Kidney (tissue), 14 donors: ENCODE data around the gene TENT4A. TPM values are rescaled to one million over a fixed set of nuclear protein-coding genes. Genes with fewer than 3 reads are reported as not detected.

Experiments used
- DNase-seq, 5 donors: peaks; one replicate each; pipeline ENCODE4 v3.0.0-alpha.2; 2013 to 2020
- FAIRE-seq: peaks from 2 replicates; lab custom pipeline; 2012; peaks lifted over from hg19 to GRCh38; lab: Jason Lieb, UNC
- H3K27ac ChIP-seq, 2 donors: one replicate each; pipeline ENCODE4 v1.7.0; 2013; ENCODE audit warnings: low read depth in 2 of 2, low read length in 2 of 2, inconsistent platforms in 1 of 2
- H3K27me3 ChIP-seq: one replicate; pipeline ENCODE4 v1.7.1; 2013; ENCODE audit warnings: low read length, inconsistent platforms; ENCODE audit not compliant: control insufficient read depth, insufficient read depth
- H3K36me3 ChIP-seq, 3 donors: one replicate each; pipeline versions ENCODE4 v1.7.0 to v1.7.1; 2013; ENCODE audit warnings: low read length in 3 of 3, control low read depth in 1 of 3, inconsistent platforms in 1 of 3; ENCODE audit not compliant: insufficient read depth in 3 of 3, control insufficient read depth in 2 of 3
- H3K4me1 ChIP-seq, 3 donors: one replicate each; pipeline versions ENCODE4 v1.7.0 to v1.7.1; 2013; ENCODE audit warnings: low read length in 3 of 3, inconsistent platforms in 1 of 3, low read depth in 1 of 3; ENCODE audit not compliant: control insufficient read depth in 2 of 3, insufficient read depth in 2 of 3
- H3K4me3 ChIP-seq, 3 donors: one replicate each; pipeline versions ENCODE4 v1.7.0 to v1.8.1; 2013; ENCODE audit warnings: low read length in 3 of 3, control low read depth in 1 of 3, inconsistent platforms in 1 of 3
- H3K9ac ChIP-seq, 3 donors: one replicate each; pipeline versions ENCODE4 v1.7.0 to v1.7.1; 2013; ENCODE audit warnings: low read length in 3 of 3, control low read depth in 1 of 3, inconsistent platforms in 1 of 3
- H3K9me3 ChIP-seq, 3 donors: one replicate each; pipeline versions ENCODE4 v1.7.0 to v1.7.1; 2013; ENCODE audit warnings: low read length in 3 of 3, control low read depth in 1 of 3, inconsistent platforms in 1 of 3; ENCODE audit not compliant: control insufficient read depth in 2 of 3, insufficient read depth in 1 of 3
- CTCF ChIP-seq: IDR thresholded peaks from 3 replicates; pipeline ENCODE4 v1.5.1; 2012; ENCODE audit warnings: mild to moderate bottlenecking, moderate library complexity, borderline replicate concordance; ENCODE audit not compliant: insufficient read depth; ENCODE audit errors: extremely low read depth
- intact Hi-C: fragments of 100-400 bp; cut with DNase I; formaldehyde crosslinking; loops from one replicate; pipeline ENCODE4 v1.11.1; 2022
- polyA plus RNA-seq: library from polyadenylated mRNA; stranded (reverse); fragments of 350-450 nt; fragmentation: Illumina TruSeq; extraction: RNeasy Lipid Tissue Mini Kit (QIAGEN cat#74804); gene quantifications from one replicate; pipeline ENCODE4 v1.2.3, GENCODE V29; 2014; ENCODE audit warnings: low read depth, low replicate concordance; ENCODE audit not compliant: insufficient read depth
- total RNA-seq: library from RNA; stranded (reverse); fragmentation: NEBNext Ultra II Directional; extraction: Animal tissue kit (Norgen Biotek cat#: 25700); gene quantifications from one replicate; pipeline ENCODE4 v1.2.1, GENCODE V29; 2021
- donor health status: control.
- donor health status: control.
- donor health status: control.
- donor health status: control.
- donor health status: control.
- donor health status: DM: yes; HTN: yes; CAD: no.
- donor health status: Normal renal cell carcinoma (clear cell type).

TENT4A gene
- total and polyA plus RNA-seq, 2 donors from 2014 or later: 4.8 to 22.8 TPM

GRCh38 chr5:6757414-6757969, 44.3 kb downstream of the TENT4A start:
- TF ChIP-seq CTCF: no peak
- Histone ChIP-seq H3K4me1 (peaks cover 0 to 6% (median 0%) of the 10 kb centered on the region in 3 donors), H3K27ac (no peak overlapping the region), H3K27me3 (no peaks in the 10 kb centered on the region), H3K36me3 (peaks cover 0 to 47% (median 30%) of the 10 kb centered on the region in 3 donors), H3K9me3 (no peaks in the 10 kb centered on the region), H3K9ac (no peak overlapping the region), H3K4me3 (no peak overlapping the region)
- FAIRE-seq: no peak
- DNase-seq: no peak
- intact Hi-C loops: no loop called here

- H3K27ac ChIP-seq: no peak overlapping the region
- no peak overlapping the region for H3K4me3 ChIP-seq
- FAIRE-seq: no peak
- H3K4me1 ChIP-seq: peaks cover 0 to 6% (median 0%) of the 10 kb centered on the region in 3 donors
- intact Hi-C loops: no loop called here
- H3K9me3 ChIP-seq: no peaks in the 10 kb centered on the region
- H3K27me3 ChIP-seq: no peaks in the 10 kb centered on the region
- DNase-seq: peak in 1 of 5 donors; percentile 59
- peaks cover 0 to 42% (median 24%) of the 10 kb centered on the region in 3 donors for H3K36me3 ChIP-seq
- no peak for TF ChIP-seq CTCF
- no peak overlapping the region for H3K9ac ChIP-seq
These were observed 45.0 kb downstream of the TENT4A start for GRCh38 chr5:6758236-6758635.

- H3K9ac ChIP-seq: no peak overlapping the region
- H3K4me3 ChIP-seq: no peak overlapping the region
- peaks cover 0 to 38% (median 20%) of the 10 kb centered on the region in 3 donors for H3K36me3 ChIP-seq
- H3K27ac ChIP-seq: no peak overlapping the region
- intact Hi-C loops: no loop called here
- no peaks in the 10 kb centered on the region for H3K27me3 ChIP-seq
- no peak for FAIRE-seq
- H3K9me3 ChIP-seq: no peaks in the 10 kb centered on the region
- no peak for DNase-seq
- no peak for TF ChIP-seq CTCF
- peaks cover 0 to 6% (median 0%) of the 10 kb centered on the region in 3 donors for H3K4me1 ChIP-seq
These were observed 45.5 kb downstream of the TENT4A start for GRCh38 chr5:6758706-6759105.
